ENCODE measurements around the gene SLC17A2.

GRCh38 chr6:25968769-25969168 lies 38.3 kb upstream of the SLC17A2 start:
- TF ChIP-seq, protein P1, sequence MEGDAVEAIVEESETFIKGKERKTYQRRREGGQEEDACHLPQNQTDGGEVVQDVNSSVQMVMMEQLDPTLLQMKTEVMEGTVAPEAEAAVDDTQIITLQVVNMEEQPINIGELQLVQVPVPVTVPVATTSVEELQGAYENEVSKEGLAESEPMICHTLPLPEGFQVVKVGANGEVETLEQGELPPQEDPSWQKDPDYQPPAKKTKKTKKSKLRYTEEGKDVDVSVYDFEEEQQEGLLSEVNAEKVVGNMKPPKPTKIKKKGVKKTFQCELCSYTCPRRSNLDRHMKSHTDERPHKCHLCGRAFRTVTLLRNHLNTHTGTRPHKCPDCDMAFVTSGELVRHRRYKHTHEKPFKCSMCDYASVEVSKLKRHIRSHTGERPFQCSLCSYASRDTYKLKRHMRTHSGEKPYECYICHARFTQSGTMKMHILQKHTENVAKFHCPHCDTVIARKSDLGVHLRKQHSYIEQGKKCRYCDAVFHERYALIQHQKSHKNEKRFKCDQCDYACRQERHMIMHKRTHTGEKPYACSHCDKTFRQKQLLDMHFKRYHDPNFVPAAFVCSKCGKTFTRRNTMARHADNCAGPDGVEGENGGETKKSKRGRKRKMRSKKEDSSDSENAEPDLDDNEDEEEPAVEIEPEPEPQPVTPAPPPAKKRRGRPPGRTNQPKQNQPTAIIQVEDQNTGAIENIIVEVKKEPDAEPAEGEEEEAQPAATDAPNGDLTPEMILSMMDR (IDR thresholded peaks at IDR 0.05) = peak in 1 of 4 donors; percentile 14
- no peak for TF ChIP-seq POLR2A (IDR thresholded peaks at IDR 0.05)
